PC-3 (cell line): ENCODE results near the gene MMRN1. TPM values are rescaled to one million over a fixed set of nuclear protein-coding genes. Genes with fewer than 3 reads are reported as not detected.

ENCODE experiments used
- ATAC-seq: fragments of 200-7000 bp; cut with Tn5 transposase; 2 replicates; pipeline ENCODE4 v1.9.1; 2020; ENCODE audit warnings: mild to moderate bottlenecking, moderate library complexity
- BruUV-seq: library from RNA; stranded (reverse); fragments of 400-500 nt; replicated peaks from 2 replicates; lab custom pipeline; 2021; lab: Mats Ljungman, UMichigan
- CTCF ChIA-PET: fragments of 300-600 bp; sonication (Branson Sonifier 250); formaldehyde crosslinking; loops from one replicate; lab custom pipeline; 2022; ENCODE audit warnings: antibody characterized with exemption; lab: Charles Lee
- POLR2A ChIA-PET: fragments of 300-600 bp; sonication (Branson Sonifier 250); formaldehyde crosslinking; loops from one replicate; lab custom pipeline; 2022; ENCODE audit warnings: antibody characterized with exemption; ENCODE audit not compliant: unreplicated experiment; lab: Charles Lee
- DNase-seq: peaks from one replicate; pipeline ENCODE4 v3.0.0-alpha.2; 2015
- H2AFZ ChIP-seq: fragments of 300-600 bp; sonication (generic); 2 replicates; pipeline ENCODE4 v1.6.0; 2016; ENCODE audit warnings: antibody characterized with exemption, low read length
- H3F3A ChIP-seq: fragments of 300-600 bp; sonication (generic); one replicate; pipeline ENCODE4 v1.6.0; 2017; ENCODE audit warnings: antibody characterized with exemption, low read length, control low read depth, mild to moderate bottlenecking; ENCODE audit not compliant: unreplicated experiment
- H3K27ac ChIP-seq: fragments of 300-600 bp; sonication (generic); 2 replicates; pipeline ENCODE4 v1.5.1; 2016; ENCODE audit warnings: mild to moderate bottlenecking, low read length
- H3K27me3 ChIP-seq: fragments of 300-600 bp; sonication (generic); 2 replicates; pipeline ENCODE4 v1.6.1; 2016; ENCODE audit warnings: low read length, mixed read lengths
- H3K36me3 ChIP-seq: fragments of 300-600 bp; sonication (generic); 2 replicates; pipeline ENCODE4 v1.6.1; 2016; ENCODE audit warnings: low read depth, mixed run types, low read length, mixed read lengths
- H3K4me1 ChIP-seq: fragments of 300-600 bp; sonication (generic); 2 replicates; pipeline ENCODE4 v1.5.1; 2016; ENCODE audit warnings: low read length; ENCODE audit not compliant: insufficient read depth
- H3K4me2 ChIP-seq: fragments of 300-600 bp; sonication (generic); 2 replicates; pipeline ENCODE4 v1.6.0; 2016; ENCODE audit warnings: low read length
- H3K4me3 ChIP-seq: fragments of 300-600 bp; sonication (generic); 2 replicates; pipeline ENCODE4 v1.5.1; 2016; ENCODE audit warnings: mild to moderate bottlenecking, low read length, mixed read lengths
- H3K79me2 ChIP-seq: fragments of 300-600 bp; sonication (generic); 2 replicates; pipeline ENCODE4 v1.6.1; 2017; ENCODE audit warnings: low read length, mixed read lengths
- H3K9ac ChIP-seq: fragments of 300-600 bp; sonication (generic); 2 replicates; pipeline ENCODE4 v1.6.0; 2016; ENCODE audit warnings: mild to moderate bottlenecking, low read length
- H3K9me2 ChIP-seq: fragments of 300-600 bp; sonication (generic); replicated peaks from 2 replicates; pipeline ENCODE4 v1.6.1; 2016; ENCODE audit warnings: mixed run types, low read length, mixed read lengths
- H3K9me3 ChIP-seq: fragments of 300-600 bp; sonication (generic); 2 replicates; pipeline ENCODE4 v1.6.1; 2016; ENCODE audit warnings: low read length, mixed read lengths
- H4K20me1 ChIP-seq: fragments of 300-600 bp; sonication (generic); 2 replicates; pipeline ENCODE4 v1.6.1; 2016; ENCODE audit warnings: low read length, mixed read lengths
- EZH2 ChIP-seq: fragments of 300-600 bp; sonication (generic); IDR thresholded peaks from one replicate; pipeline ENCODE4 v1.6.1; 2017; ENCODE audit warnings: antibody characterized with exemption, mild to moderate bottlenecking, low read length; ENCODE audit not compliant: unreplicated experiment
- EZH2phosphoT487 ChIP-seq: fragments of 300-600 bp; sonication (generic); IDR thresholded peaks from 2 replicates; pipeline ENCODE4 v1.6.1; 2018; ENCODE audit warnings: mild to moderate bottlenecking, antibody characterized with exemption, low read length, borderline replicate concordance
- intact Hi-C: fragments of 100-400 bp; cut with micrococcal nuclease; formaldehyde crosslinking; loops from 2 replicates; pipeline ENCODE4 v1.9.0; 2023
- total RNA-seq: library from RNA; depleted of rRNA; stranded (reverse); fragments of >200 nt; gene quantifications from 2 replicates; pipeline ENCODE4 v1.2.3, GENCODE V29; 2014
- TF ChIP-seq, protein P1 (sequence below): fragments of 300-600 bp; sonication (generic); conservative IDR thresholded peaks from 2 replicates; pipeline ENCODE4 v1.5.1; 2017; ENCODE audit warnings: antibody characterized with exemption, low read depth, mild to moderate bottlenecking, low read length

The MMRN1 gene
- total RNA-seq, 1 experiment from 2014 or later: 0.73 TPM

DNA sequence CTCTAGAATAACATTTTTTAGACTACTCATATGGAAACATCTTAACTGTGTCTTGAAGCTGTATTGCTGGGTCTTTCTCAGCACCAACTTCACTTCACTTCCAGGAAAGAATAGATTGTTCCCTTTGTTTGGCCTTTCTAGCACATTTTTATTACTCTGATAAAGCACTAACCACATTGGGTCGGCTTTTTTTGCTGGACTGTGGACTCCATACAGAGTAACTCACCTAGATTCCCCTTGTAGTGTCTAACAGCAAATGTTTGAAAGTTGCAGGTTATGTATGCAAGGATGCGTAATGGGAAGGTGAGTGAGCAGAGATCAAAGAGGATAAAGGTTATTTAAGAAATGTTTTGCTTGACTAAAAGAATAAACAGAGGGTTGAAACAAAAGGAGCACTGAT lies 101.2 kb downstream of the MMRN1 start:
- peaks cover 90% of the 10 kb centered on the region for H3K27me3 ChIP-seq
- POLR2A ChIA-PET: no interaction called here

DNA sequence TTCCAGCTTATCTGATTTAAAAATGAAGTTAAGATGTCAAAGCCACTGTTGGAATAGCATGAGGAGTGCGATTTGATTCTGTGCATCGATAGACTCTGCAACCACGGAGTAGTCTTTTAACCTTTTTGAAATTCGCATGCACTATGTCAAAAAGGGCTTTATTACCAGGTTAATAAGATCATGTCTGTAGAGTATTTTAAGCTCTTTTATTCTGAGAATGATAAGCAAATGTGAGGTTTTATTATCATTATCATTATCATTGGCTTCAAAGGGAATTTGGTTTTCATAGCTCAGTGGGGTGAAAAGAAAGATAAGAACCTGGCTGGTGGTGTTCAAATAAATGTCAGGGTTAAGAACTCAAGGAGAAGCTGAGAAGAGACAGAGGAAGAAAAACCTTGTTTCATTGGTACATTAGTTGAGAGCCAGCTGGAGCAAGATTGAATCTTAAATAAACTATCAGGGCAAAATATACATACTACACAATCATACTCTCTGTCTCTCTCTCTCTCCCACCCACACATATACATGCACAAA lies 102.6 kb downstream of the MMRN1 start:
- DNase-seq (no peak), ATAC-seq (no peak)
- Histone ChIP-seq H3F3A (no peaks in the 10 kb centered on the region), H3K9ac (no peak overlapping the region), H3K27ac (no peak overlapping the region), H3K4me1 (no peaks in the 10 kb centered on the region), H3K4me2 (no peak overlapping the region), H3K9me3 (no peaks in the 10 kb centered on the region), H2AFZ (no peak overlapping the region), H3K4me3 (no peak overlapping the region), H3K27me3 (peaks cover 84% of the 10 kb centered on the region), H3K36me3 (no peaks in the 10 kb centered on the region), H4K20me1 (no peaks in the 10 kb centered on the region), H3K9me2 (no peaks in the 10 kb centered on the region), H3K79me2 (no peaks in the 10 kb centered on the region)
- ChIA-PET CTCF (no interaction called here), POLR2A (no interaction called here)
- no TSS peak for BruUV-seq
- TF ChIP-seq, protein P1, sequence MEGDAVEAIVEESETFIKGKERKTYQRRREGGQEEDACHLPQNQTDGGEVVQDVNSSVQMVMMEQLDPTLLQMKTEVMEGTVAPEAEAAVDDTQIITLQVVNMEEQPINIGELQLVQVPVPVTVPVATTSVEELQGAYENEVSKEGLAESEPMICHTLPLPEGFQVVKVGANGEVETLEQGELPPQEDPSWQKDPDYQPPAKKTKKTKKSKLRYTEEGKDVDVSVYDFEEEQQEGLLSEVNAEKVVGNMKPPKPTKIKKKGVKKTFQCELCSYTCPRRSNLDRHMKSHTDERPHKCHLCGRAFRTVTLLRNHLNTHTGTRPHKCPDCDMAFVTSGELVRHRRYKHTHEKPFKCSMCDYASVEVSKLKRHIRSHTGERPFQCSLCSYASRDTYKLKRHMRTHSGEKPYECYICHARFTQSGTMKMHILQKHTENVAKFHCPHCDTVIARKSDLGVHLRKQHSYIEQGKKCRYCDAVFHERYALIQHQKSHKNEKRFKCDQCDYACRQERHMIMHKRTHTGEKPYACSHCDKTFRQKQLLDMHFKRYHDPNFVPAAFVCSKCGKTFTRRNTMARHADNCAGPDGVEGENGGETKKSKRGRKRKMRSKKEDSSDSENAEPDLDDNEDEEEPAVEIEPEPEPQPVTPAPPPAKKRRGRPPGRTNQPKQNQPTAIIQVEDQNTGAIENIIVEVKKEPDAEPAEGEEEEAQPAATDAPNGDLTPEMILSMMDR: no peak
- TF ChIP-seq EZH2phosphoT487: no peak
- no peak for TF ChIP-seq EZH2
- intact Hi-C loops: no loop called here

More for the DNA sequence above, 101.2 kb downstream of the MMRN1 start:
- CTCF ChIA-PET: no interaction called here
- TF ChIP-seq EZH2 (no peak), EZH2phosphoT487 (no peak)
- TF ChIP-seq, protein P1: no peak
- H3K9me3 ChIP-seq: no peaks in the 10 kb centered on the region
- H3K79me2 ChIP-seq: no peaks in the 10 kb centered on the region
- no TSS peak for BruUV-seq
- no peaks in the 10 kb centered on the region for H3K36me3 ChIP-seq
- no peak overlapping the region for H3K9ac ChIP-seq
- DNase-seq (no peak), ATAC-seq (no peak)
- intact Hi-C loops: no loop called here
- no peak overlapping the region for H3K27ac ChIP-seq
- H3K9me2 ChIP-seq: no peaks in the 10 kb centered on the region
- no peaks in the 10 kb centered on the region for H4K20me1 ChIP-seq
- H3K4me3 ChIP-seq: no peak overlapping the region
- no peak overlapping the region for H2AFZ ChIP-seq
- H3K4me2 ChIP-seq: no peak overlapping the region
- H3K4me1 ChIP-seq: no peaks in the 10 kb centered on the region
- H3F3A ChIP-seq: no peaks in the 10 kb centered on the region

DNA sequence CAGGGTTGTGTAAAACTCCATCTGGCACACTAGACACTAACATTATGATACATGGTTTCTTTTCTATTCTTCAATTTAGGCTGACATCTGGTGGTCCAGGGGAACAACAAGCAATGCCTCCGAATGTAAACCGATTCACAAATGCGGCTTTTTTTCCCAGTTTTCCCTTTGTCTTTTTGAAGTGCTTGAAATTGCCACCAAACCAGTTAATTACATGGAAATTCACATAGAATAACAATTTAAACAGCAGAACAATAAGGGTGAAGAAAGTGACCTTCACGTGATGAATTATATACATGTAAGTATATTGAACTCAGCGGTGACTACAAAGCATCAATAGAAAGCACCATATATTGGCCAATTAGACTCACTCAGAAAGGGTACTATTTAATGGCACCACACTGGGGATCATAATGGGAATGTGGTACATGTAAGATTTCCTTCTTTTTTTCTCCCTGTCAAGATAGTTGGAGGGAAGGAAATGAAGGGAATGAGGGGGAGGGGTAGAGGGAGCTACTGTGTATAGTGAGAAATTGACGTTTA lies 103.9 kb downstream of the MMRN1 start:
- H3K4me1 ChIP-seq: no peaks in the 10 kb centered on the region

More for the DNA sequence above, 103.9 kb downstream of the MMRN1 start:
- BruUV-seq: no TSS peak
- Histone ChIP-seq H3K9ac (no peak overlapping the region), H3F3A (no peaks in the 10 kb centered on the region), H3K27ac (no peak overlapping the region), H3K4me2 (no peak overlapping the region), H3K4me3 (no peak overlapping the region), H3K27me3 (peaks cover 85% of the 10 kb centered on the region), H3K9me2 (no peaks in the 10 kb centered on the region), H3K9me3 (no peaks in the 10 kb centered on the region), H2AFZ (no peak overlapping the region), H4K20me1 (no peaks in the 10 kb centered on the region), H3K36me3 (no peaks in the 10 kb centered on the region), H3K79me2 (no peaks in the 10 kb centered on the region)
- CTCF ChIA-PET: no interaction called here
- intact Hi-C loops: no loop called here
- POLR2A ChIA-PET: interaction anchor here (0.5 kb wide), 1 partner anchor 131 kb away, joined by 3 read pairs; no protein-coding TSS in a partner anchor
- no peak for ATAC-seq
- DNase-seq: no peak
- TF ChIP-seq, protein P1: no peak
- TF ChIP-seq EZH2phosphoT487 (no peak), EZH2 (no peak)
